Kidney tubule cell (primary cell): ENCODE measurements around the gene CPLX3.

ENCODE experiments used
- DNase-seq: peaks from one replicate; pipeline ENCODE4 v3.0.0-alpha.2; 2018; ENCODE audit warnings: low spot score

Gene CPLX3

DNA sequence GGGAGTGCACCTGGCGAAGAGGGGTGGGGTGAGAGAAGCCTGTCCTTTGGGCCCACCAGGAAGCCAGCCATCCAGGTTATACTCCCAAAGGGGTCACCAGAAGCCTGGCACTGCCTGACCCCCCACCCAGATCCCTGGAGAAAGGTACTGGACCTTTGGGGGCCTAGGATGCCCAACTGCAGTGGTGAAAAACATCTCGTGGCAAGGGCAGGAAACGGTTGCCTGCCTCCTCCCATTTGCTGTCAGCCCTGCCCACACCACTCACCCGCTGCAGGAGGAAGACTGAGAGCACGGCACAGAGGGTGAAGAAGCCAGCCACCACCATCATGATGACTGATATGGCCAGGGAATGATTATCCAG lies 18.8 kb downstream of the CPLX3 start:
- DNase-seq, result no peak

- DNase-seq, result no peak
Measured at GRCh38 chr15:74845581-74845980, 19.2 kb downstream of the CPLX3 start.

GRCh38 chr15:74847432-74847831 lies 21.0 kb downstream of the CPLX3 start:
- DNase-seq, result peak; percentile 68

- no peak for DNase-seq
Measured at GRCh38 chr15:74850393-74850792, 24.0 kb downstream of the CPLX3 start.

GRCh38 chr15:74851960-74852359 lies 25.5 kb downstream of the CPLX3 start:
- DNase-seq, result no peak

DNA sequence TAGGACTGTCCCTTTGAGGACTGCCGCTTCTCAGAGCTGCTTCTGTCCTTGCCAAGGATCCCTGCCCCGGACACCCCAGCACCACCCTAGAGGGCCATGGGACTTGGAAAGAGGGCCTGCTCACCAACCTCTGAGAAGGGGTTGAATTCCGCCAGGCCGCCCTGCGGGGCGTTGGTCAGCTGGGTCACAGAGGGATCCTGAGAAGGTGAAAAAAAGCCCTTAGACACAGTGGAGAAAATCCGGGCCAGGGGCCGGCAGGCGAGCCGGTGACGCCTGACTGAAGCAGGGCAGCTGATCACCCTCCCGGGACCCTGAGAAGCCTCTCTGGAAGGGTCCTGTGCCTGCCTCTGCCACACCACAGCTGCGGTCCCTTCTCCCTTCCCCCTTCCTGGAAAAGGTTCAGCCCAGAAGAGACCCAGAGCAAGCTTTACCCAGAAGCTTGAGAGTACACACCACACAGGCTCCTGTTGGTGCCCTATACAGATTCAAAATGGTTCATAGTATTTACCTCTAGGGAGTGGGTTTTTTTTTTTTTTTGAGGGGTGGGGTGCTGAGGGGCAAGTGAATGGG lies 28.1 kb downstream of the CPLX3 start:
- no peak for DNase-seq

GRCh38 chr15:74855857-74856256 lies 29.4 kb downstream of the CPLX3 start:
- DNase-seq, result no peak

DNA sequence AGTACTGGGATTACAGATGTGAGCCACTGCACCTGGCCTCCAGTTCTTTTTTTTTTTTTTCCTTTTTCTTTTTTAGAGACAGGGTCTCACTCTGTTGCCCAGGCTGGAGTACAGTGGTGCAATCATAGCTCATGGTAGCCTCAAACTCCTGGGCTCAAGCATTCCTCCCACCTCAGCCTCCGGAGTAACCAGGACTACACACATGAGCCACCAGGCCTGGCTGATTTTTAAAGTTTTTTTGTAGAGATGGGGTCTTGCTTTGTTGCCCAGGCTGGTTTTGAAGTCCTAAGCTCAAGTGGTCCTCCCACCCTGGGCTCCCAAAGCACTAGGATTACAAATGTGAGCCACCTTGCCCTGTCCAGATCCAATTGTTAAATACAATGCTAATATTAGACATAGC lies 30.1 kb downstream of the CPLX3 start:
- no peak for DNase-seq

- peak; percentile 79 for DNase-seq
Measured at GRCh38 chr15:74857082-74857655, 30.7 kb downstream of the CPLX3 start.

DNA sequence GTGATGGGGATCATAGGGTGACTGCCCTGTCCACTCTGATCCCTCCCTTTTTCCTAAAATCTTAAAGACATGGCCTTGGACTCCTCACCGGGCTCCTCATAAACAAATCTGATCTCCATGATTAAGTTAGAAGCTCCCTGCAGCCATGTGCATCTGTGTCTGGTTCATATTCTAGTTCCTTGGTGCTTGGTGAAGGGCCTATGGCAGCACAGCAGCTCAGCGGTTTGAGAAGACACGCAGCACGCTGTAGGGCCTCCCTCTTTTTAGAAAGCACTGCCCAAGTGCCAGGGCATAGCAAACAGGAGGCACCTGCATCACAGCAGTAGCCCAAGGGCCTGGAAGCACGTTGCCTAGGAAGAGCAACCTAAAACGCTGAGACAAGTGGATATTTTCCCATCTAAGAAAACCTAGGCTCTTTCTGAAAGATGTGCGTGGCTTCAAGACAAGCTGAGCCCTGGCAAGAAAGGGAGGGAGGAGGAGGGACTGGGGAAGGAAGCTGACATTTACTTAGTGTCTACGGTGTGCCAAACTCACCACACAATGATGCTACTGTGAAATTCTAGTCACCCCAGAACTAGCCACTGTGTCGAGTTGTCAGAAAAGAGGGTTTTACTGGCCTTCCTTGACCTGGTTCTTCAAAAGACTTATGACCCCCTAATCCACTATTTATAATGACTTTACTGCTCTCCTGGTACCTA lies 31.4 kb downstream of the CPLX3 start:
- no peak for DNase-seq

DNA sequence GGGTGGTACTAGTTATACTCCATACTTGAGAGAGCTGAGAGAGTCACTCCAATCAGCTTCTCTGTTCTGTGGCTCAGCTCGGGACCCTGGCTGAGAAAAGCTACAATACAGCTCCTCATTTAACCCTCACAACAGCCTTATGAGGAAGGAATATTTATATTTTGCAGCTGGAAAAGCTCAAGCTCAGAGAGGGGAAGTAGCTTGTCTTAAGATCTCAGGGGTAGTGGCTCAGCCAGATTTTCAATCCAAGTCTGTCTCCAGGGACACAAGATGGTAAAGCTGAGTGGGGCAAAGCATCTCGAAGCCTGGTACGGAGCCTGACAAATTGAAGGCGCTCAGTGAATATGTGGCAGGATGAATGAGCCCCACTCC lies 31.9 kb downstream of the CPLX3 start:
- DNase-seq, result no peak

DNA sequence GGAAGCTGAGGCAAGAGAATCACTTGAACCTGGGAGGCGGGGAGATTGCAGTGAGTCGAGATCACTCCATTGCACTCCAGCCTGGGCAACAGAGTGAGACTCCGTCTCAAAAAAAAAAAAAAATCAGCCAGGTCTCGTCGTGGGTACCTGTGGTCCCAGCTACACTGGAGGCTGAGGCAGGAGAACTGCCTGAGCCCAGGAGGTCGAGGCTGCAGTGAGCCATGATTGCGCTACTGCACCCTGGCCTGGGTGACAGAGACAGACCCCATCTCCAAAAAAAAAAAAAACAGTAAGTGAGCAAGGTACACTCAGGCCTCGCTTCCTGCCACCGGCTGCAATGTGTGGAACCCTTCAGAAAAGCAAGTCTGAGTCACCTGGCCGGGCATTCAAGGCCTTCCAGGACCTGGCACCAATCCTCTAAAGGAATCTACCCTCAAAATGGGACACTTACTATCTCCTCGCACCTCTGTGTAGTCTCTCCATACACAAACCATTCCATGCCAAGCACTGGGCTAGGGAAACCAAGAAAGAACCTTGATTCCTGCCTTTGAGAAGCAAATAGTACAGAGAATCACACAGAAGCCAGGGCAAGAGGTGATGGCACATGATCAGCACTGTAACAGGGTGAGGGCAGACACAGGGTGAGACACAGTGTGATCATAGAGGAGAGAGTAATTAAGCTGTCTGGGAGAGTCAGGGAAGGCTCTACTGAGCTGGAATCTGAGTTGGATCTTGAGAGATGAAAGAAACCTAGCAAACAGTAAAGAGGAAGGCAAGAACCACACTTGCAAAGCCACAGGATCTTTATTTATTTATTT lies 37.0 kb downstream of the CPLX3 start:
- DNase-seq, result peak; percentile 88

GRCh38 chr15:74864296-74864695 lies 37.9 kb downstream of the CPLX3 start:
- no peak for DNase-seq

DNA sequence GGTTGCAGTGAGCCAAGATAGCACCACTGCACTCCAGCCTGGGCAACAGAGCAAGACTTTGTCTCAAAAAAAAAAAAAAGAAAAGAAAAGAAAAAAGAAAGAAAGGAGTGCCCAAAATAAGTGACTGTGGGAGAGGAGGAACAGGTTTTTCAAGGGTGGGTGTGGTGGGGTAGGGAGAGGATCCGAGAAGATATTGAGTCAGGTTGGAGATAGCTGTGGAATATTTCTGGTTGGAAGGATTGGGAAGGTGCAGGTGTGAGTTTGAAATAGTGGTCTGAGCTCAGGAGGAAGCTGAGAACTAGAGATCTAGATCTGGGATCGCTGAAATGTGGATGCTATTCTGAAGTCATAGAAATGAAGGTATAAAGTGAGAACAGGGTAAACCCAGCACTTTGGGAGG lies 38.9 kb downstream of the CPLX3 start:
- no peak for DNase-seq

GRCh38 chr15:74866090-74866489 lies 39.7 kb downstream of the CPLX3 start:
- DNase-seq, result peak; percentile 88

DNA sequence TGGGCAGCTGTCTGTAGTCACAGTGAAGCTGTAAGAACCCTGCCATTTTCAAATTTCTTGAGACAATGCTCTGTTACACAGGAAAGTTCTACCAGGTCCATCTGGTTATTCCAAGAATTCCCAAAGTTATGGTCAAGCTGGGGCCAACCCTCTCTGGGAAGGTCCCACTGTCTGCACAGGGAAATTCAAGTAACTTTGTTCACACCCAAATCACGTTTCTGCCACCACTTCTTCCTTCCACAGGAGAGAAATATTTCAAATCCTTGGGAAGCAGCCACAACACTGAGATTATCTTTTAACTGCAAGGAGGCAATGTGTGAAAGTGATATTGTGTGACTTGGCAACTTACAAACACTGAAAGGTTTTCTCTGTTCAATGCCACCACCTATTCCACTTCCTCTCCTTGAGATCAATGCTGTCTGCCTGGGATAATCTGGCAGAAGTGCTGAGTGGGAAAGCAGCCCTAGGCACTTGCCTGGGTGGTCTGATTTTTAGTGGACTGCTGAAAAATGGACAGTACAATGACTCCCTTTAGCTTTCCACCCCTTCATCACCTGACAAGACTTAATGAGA lies 41.1 kb downstream of the CPLX3 start:
- no peak for DNase-seq

DNA sequence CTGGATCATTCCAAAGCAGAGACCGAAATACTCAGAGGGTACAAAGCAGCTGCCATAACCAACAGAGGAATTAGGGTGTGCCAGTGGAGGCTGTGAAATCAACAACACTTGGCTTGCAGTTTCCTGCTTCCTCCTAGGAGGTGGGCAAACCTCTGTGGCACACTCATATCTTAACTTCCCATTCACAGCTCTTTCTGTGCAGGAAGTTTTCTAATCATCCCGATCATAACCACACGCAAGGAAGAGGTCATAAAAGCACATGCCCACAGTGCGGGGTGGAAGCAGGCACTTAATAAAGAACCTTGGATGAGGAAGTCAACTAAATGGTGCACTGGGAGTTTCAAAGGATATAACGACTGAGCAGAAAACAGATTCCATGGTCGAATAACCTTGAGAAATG lies 41.6 kb downstream of the CPLX3 start:
- peak; percentile 87 for DNase-seq

- DNase-seq, result no peak
Measured at GRCh38 chr15:74869372-74869725, 42.9 kb downstream of the CPLX3 start.

GRCh38 chr15:74869726-74870407 lies 43.4 kb downstream of the CPLX3 start:
- no peak for DNase-seq

DNA sequence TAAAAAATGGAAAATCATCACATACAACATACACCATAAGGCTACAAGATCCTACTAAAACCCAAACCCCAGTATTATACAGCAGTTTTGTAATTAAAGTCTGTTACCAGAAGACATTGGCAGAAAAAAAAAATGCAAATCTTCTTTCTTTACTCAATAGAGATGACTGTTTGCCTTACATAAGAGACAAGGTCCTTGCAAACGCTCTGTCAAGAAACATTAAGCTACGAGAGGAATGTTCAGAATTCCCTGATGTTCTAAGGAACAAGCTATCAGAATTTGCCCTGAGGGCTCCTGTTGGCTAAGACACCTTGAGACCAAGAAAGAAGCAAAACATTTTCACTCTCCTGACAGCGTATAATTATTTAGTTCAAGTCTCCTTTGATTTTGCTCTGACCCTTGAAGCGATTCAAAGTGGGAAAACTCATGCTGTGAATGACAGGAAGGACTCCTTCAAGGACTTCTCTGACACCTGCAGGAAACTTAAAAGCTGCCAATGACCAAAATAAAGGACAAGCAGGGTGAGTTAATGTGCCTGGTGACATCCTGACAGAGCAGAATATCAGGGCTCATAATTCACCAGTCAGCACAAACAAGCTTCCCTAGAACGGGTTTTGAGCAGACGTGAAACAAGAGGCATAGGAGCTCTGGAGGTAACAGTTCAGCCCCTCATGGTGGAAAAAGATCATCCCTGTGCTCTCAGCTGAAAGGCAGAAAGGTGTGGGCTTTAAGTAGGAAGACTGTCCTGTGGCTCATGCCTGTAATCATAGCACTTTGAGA lies 44.2 kb downstream of the CPLX3 start:
- peak; percentile 20 for DNase-seq

GRCh38 chr15:74872702-74873035 lies 46.2 kb downstream of the CPLX3 start:
- no peak for DNase-seq
